ENCODE data around the gene PTPN6. TPM values are rescaled to one million over a fixed set of nuclear protein-coding genes. Genes with fewer than 3 reads are reported as not detected.
A peak's percentile ranks its signal among the peaks of the same experiment; 100 is the strongest.

Gene PTPN6
- polyA plus RNA-seq, 1 experiment: 0.10 TPM

- H3K9me3 ChIP-seq (ENCODE audit: control insufficient read depth, insufficient read depth, low read length): no peaks in the 10 kb centered on the region
- no peak for DNase-seq (ENCODE audit: low read depth, low spot score)
- ChIA-PET POLR2A (interaction anchor here (0.7 to 1.4 kb wide), 4 partner anchors 16 to 38 kb away, joined by 3 to 14 read pairs (median 3); partner anchors contain the start of genes C12orf57 and RNU7-1), CTCF (interaction anchor here (0.8 to 5.7 kb wide), 12 partner anchors 8 to 144 kb away, joined by 3 to 49 read pairs (median 4); partner anchors contain the start of genes C12orf57, RNU7-1 and SPSB2)
- no peak for TF ChIP-seq CTCF (IDR thresholded peaks at IDR 0.05; ENCODE audit: low read depth, low read length)
- peak overlapping the region; percentile 11 for H3K27ac ChIP-seq (ENCODE audit: low read depth, low read length)
- H3K4me3 ChIP-seq (ENCODE audit: low read depth, low read length): no peak overlapping the region
- no peaks in the 10 kb centered on the region for H3K27me3 ChIP-seq (ENCODE audit: control insufficient read depth, insufficient read depth, low read length)
Observed at GRCh38 chr12:6963791-6964413, 12.7 kb downstream of the PTPN6 start.

DNA sequence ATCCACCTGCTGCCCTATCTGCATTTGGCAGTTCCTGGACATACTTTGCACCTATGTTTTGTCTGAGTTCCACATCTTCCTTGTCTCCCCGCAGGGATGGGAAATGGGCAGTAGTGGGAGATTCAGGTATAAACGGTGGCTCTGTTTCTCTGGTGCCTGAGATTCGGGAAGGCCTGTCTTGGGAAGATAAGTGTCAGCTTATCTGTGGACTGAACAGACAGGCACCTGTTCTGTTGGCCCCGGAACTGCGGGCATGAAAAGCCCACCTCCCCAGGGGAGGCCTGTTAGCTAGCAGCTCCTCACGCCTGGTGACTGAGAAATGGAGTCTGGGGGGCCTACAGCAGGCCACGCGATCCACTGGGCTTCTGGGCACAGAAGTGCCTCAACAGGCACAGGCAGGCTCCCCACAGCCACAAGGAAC, 13.5 kb downstream of the PTPN6 start:
- H3K9me3 ChIP-seq (ENCODE audit: control insufficient read depth, insufficient read depth, low read length): no peaks in the 10 kb centered on the region
- ChIA-PET POLR2A (interaction anchor here (1.2 to 1.4 kb wide), 3 partner anchors 17 to 39 kb away, joined by 3 to 14 read pairs (median 3); partner anchors contain the start of genes C12orf57 and RNU7-1), CTCF (interaction anchor here (0.6 to 5.7 kb wide), 20 partner anchors 9 to 129 kb away, joined by 3 to 49 read pairs (median 4); partner anchors contain the start of genes C12orf57, RNU7-1 and SPSB2)
- peak overlapping the region; percentile 68 for H3K27ac ChIP-seq (ENCODE audit: low read depth, low read length)
- no peaks in the 10 kb centered on the region for H3K27me3 ChIP-seq (ENCODE audit: control insufficient read depth, insufficient read depth, low read length)
- no peak for TF ChIP-seq CTCF (IDR thresholded peaks at IDR 0.05; ENCODE audit: low read depth, low read length)
- H3K4me3 ChIP-seq (ENCODE audit: low read depth, low read length): no peak overlapping the region
- no peak for DNase-seq (ENCODE audit: low read depth, low spot score)

GRCh38 chr12:6965026-6965661, 14.0 kb downstream of the PTPN6 start:
- no peak overlapping the region for H3K4me3 ChIP-seq (ENCODE audit: low read depth, low read length)
- H3K9me3 ChIP-seq (ENCODE audit: control insufficient read depth, insufficient read depth, low read length): no peaks in the 10 kb centered on the region
- ChIA-PET POLR2A (interaction anchor here (1.3 to 1.4 kb wide), 2 partner anchors 21 to 40 kb away, joined by 3 to 14 read pairs; partner anchors contain the start of genes C12orf57 and RNU7-1), CTCF (interaction anchor here (0.6 to 5.7 kb wide), 22 partner anchors 9 to 144 kb away, joined by 3 to 49 read pairs (median 4); partner anchors contain the start of genes C12orf57, RNU7-1 and SPSB2)
- peak overlapping the region; percentile 68 for H3K27ac ChIP-seq (ENCODE audit: low read depth, low read length)
- TF ChIP-seq CTCF (IDR thresholded peaks at IDR 0.05; ENCODE audit: low read depth, low read length): peak; percentile 85
- peak; percentile 79 for DNase-seq (ENCODE audit: low read depth, low spot score)
- H3K27me3 ChIP-seq (ENCODE audit: control insufficient read depth, insufficient read depth, low read length): no peaks in the 10 kb centered on the region

DNA sequence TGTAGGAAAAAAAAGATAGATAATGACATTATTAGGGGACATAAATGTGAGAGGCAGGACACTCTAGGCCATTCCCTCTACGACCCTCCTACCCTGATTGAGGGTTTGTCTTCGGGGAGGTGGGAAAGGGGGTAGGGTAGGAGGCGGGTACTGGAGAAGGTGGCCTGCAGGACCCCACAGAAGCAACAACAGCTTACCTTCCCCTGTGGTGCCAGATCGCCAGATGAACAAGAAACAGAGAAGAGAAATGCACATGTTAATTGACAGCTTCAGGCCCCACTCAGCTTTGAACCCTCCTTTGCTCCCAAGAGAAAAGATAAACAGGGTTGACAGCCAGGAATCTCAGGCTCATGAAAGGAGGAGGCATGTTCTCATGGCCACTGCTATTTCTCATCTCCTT, 14.6 kb downstream of the PTPN6 start:
- POLR2A ChIA-PET: interaction anchor here (0.5 to 0.6 kb wide), 2 partner anchors 40 to 54 kb away, joined by 3 read pairs; no protein-coding TSS in a partner anchor
- no peak for DNase-seq (ENCODE audit: low read depth, low spot score)
- H3K27ac ChIP-seq (ENCODE audit: low read depth, low read length): no peak overlapping the region
- H3K27me3 ChIP-seq (ENCODE audit: control insufficient read depth, insufficient read depth, low read length): no peaks in the 10 kb centered on the region
- H3K4me3 ChIP-seq (ENCODE audit: low read depth, low read length): no peak overlapping the region
- TF ChIP-seq CTCF (IDR thresholded peaks at IDR 0.05; ENCODE audit: low read depth, low read length): no peak
- H3K9me3 ChIP-seq (ENCODE audit: control insufficient read depth, insufficient read depth, low read length): no peaks in the 10 kb centered on the region; the same call in 1 of the 2 replicates
- CTCF ChIA-PET: interaction anchor here (0.7 to 5.7 kb wide), 6 partner anchors 21 to 144 kb away, joined by 3 to 49 read pairs (median 6); partner anchors contain the start of genes C12orf57, C1RL and RNU7-1

All from AG04450 (cell line).